HG02870 (cell line): ENCODE data around the gene YWHAQ.
A peak's percentile ranks its signal among the peaks of the same experiment; 100 is the strongest.
"Not testable (repeated sequence)": the region's sequence is repeated elsewhere in the genome, so short reads cannot be mapped to it uniquely, and the experiment has no call there.

ENCODE experiments used
- ATAC-seq: cut with Tn5 transposase; IDR thresholded peaks from one replicate; pipeline ENCODE4 v1.9.1; 2021; ENCODE audit warnings: mild to moderate bottlenecking, moderate library complexity; ENCODE audit not compliant: unreplicated experiment

The YWHAQ gene

DNA sequence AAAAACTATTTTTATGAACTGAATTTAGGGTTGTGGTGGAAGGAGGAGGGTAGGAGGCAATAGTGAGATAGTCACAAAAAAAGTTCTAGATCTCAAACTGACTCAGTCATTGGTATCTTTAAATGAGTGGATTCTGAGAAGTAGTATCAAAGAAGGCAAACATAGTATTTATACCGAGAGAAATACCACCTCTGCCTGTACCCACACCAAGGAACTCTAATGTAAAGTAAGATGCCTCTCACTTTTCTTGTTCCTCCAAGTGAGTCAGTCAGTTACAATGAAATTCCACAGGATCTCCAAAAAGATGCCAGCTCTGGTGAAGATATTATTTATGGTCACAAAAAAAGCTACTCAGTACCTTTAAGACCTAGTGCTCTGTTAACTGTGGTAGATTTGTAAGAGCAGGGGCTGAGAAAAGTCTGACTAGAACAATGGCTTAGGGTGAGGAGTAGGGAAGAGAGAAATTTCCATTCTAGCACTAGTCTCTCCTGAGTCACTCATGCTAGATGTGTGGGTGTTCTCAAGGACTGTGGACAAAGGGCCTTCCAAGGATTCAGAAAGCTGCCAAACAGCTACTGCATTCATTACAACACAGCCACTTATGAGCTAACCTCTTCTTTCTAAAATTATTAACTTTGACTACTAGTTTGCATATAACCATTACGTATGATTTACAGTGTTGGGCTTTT is 36.3 kb downstream of the YWHAQ start:
- no peak for ATAC-seq

GRCh38 chr2:9593925-9594324 is 36.9 kb downstream of the YWHAQ start:
- ATAC-seq = no peak

- ATAC-seq = no peak
Measured at GRCh38 chr2:9592699-9593098, 38.1 kb downstream of the YWHAQ start.

GRCh38 chr2:9590641-9591040 is 40.2 kb downstream of the YWHAQ start:
- no peak for ATAC-seq

GRCh38 chr2:9586465-9586864 is 44.3 kb downstream of the YWHAQ start:
- ATAC-seq = no peak

DNA sequence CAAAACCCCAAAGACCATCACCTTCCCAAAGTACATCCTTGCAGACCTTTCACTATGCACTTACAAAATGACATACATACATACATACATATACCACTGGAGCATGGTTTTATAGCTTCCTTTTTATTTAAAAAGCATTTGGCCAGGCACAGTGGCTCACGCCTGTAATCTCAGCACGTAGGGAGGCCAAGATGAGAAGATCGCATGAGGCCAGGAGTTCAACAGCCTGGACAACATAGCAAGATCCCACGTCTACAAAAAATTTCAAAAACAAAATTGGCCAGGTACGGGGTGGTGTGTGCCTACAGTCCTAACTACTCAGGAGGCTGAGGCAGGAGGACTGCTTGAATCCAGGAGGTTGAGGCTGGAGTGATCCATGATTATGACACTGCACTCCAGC is 45.3 kb downstream of the YWHAQ start:
- ATAC-seq = no peak

- not testable (repeated sequence) for ATAC-seq
Measured at GRCh38 chr2:9584902-9585301, 45.9 kb downstream of the YWHAQ start.

GRCh38 chr2:9582624-9583023 is 48.2 kb downstream of the YWHAQ start:
- no peak for ATAC-seq

DNA sequence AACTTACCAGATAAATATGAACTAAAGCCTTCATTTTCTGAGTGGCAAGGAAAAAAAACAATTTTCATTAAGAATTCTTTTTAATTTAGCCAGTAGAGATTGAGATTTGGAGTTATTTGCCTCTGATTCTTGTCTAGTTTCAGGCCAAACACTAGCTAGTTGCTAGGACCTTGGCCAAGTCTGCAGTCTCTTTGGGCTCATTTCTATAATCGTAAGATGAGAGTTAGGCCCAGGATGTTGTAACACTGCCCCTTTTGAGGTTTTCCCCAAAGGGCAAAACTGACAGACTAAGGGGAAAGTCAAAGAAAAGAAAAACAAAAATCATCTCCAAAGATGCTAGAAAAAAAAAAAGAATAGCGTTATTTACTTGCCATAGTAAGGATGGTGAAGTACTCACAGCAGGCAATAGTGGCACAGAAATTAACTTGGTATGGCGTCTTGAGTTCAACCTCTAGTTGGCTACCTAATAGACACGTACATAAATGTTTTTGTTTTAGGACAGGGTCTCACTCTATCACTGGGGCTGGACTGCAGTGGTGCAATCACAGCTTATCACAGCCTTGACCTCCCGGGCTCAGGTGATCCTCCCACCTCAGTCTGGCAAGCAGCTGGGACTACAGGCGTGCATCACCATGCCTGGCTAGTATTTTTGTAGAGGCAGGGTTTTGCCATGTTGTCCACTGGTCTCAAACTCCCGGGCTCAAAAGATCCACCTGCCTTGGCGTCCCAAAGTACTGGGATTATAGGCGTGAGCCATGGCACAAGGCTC is 52.1 kb downstream of the YWHAQ start:
- ATAC-seq = no peak

DNA sequence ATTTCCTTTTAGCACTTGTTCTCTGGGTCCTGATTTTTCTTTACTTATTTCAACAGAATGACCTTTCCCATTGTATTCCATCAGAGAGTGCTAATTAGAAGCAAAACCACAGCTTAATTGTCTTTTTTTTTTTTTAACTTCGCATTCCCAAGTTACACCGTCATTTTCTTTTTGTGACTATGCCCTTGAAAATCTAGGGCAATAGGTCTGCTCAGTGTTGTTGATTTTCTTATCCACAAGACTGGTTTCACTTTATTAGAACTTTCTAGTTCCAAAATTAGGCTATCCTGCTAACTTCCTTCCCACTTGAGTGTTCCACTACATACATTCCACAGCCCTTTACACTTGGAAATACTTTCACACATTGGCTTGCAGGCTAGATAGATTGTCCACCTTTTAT is 56.5 kb downstream of the YWHAQ start:
- ATAC-seq = no peak

GRCh38 chr2:9573840-9574239 is 57.0 kb downstream of the YWHAQ start:
- ATAC-seq = no peak

DNA sequence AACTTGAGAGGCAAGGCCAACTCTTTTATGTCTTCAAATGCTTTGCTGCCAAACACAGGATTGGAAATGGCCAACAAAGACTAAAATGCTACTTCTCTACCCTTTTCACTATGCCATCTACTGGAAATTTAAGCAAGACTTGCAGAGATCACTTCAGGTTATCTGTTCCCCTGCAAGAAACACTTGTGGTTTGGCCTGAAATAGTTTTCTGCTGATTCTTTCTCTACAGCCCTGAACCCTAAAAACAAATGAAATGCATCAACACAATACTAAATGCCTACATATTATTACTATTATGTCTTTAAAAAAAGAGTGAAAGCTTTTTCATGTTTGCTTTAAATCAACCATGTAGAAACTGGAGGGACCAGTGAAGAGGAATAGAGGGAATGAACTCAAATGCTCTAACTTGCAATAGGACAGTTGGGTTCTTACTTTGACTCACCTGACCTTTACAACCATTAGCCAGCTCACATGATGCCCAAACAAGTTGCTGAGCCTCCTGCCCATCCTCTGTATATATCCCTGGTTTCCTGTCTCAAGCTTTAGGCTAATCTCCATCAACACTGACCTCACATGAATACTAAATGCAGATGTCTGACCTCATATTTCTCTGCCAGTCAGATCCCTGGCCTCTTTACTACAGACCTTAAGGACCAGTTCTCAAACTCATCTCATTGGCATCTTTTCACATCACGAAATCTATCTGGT is 57.6 kb downstream of the YWHAQ start:
- no peak for ATAC-seq

- no peak for ATAC-seq
Measured at GRCh38 chr2:9570182-9571060, 60.4 kb downstream of the YWHAQ start.

- no peak for ATAC-seq
Measured at GRCh38 chr2:9565436-9566153, 65.2 kb downstream of the YWHAQ start.

- ATAC-seq = no peak
Measured at GRCh38 chr2:9560628-9561027, 70.2 kb downstream of the YWHAQ start.

DNA sequence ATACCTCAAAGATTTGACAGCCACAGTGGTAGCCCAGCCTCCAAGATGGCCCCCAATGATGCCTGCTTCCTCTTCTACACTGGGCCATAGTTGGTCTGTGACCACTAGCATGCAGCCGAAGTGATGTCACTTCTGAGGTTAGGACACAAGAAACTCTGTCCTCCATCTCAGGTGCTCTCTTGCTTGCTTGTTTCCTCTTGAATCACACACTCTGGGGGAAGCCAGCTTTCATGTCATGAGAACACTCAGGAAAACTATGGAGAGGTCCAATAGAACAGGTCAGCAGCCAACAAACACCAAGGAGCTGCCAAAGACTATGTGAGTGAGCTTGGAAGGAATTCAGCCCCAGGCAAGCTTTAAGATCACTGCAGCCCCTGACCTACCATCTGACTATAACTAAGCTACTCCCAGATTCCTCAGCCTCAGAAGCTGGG is 71.8 kb downstream of the YWHAQ start:
- no peak for ATAC-seq

DNA sequence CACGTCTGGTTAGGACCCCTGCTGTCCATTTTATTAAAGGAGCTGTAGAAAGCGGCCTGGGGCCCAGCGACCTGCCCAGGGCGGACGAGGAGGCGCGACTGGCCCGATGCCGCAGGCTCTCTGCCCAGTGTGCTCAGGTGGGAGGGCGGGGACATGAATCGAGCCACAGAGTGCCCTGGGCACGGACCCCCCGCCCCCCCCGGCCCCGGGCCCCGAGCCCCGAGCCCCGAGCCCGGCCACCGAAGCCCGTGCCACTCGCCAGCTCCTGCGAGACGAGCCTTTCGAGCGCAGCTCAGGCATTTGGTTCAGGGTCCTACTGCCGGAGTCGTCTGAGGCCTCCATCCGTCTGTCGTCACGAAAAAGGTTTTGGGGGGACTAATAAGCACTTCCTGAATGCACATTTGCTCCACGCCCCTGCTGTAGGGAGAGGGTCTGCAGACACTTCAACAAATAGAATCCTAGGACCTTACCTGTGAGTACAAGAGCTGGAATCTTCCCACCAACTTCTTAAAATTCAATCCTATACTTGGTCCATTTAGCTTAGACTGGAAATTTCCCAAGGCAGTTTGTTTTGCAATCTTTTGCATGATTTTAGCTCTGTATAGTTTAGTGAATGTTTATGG is 74.6 kb downstream of the YWHAQ start:
- ATAC-seq = peak; percentile 21

DNA sequence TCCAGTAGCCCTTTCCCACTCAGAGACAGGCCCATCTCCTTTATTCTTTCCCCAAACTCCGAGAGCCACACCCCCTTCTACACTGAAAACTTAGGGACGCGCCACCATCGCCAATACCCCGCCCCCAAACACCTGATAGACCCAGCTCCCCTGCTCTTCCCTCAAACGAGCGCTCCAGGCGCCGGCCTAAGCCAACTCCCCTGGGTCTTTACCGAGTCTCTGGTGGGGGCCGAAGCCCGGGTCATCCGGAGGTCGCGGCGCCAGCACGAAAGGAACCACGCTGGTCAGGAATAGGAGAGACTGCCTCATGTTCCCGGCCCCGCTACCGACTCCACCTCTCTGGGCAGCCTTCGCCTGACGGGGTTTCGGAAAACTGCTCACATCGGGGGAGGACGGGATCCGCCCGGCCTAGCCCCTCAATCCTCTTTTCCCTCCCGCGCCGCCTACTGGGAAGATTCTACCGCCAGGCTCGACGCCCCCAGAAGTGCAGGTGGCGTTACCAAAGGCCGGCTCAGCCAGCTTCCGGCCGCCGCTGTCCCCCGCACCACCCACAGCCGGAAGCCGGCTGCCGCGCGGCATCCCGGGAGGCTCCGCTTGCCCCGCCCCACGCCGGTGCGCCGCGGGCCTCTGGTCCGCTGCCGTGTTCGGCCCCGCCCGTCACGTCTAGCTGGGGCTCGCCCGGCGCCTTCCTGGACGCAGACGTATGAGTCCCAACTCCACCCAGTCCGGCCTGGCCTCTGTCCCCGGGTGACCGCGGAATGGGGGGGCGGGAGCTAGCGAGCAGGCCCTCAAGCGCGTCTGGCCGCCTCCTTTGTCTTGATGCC is 75.3 kb downstream of the YWHAQ start, which contains the start of gene ADAM17:
Gene ADAM17, minus strand, starts transcription at position 534 of the 824 bp plus-strand sequence. Its CDS starts 225 bp downstream, at position 309.
- peak; percentile 85 for ATAC-seq

GRCh38 chr2:9554921-9555296 is 75.9 kb downstream of the YWHAQ start:
- no peak for ATAC-seq
